ENCODE data around the gene ZCCHC18. TPM values are rescaled to one million over a fixed set of nuclear protein-coding genes. Genes with fewer than 3 reads are reported as not detected.

ZCCHC18 gene
- total and polyA plus RNA-seq, 9 of the 15 experiments (the other 6 are each of a cell fraction or from before 2014, with no cell fraction given) = not detected

- TF ChIP-seq MAZ (CRISPR knock-in tag; conservative IDR thresholded peaks at IDR 0.05 in 1 of 2, IDR thresholded peaks at IDR 0.05 in 1 of 2) (peak; percentile 62 to 77), EHMT2 (IDR thresholded peaks at IDR 0.05) (peak; percentile 62; the same call in 1 of the 2 replicates), ZBTB2 (IDR thresholded peaks at IDR 0.05) (0 out of 2 replicates have a peak, but pooled peaks have one; percentile 28), EZH2 (IDR thresholded peaks at IDR 0.05; ENCODE audit: borderline replicate concordance, low read depth, low read length) (no peak), PHF21A (IDR thresholded peaks at IDR 0.05; ENCODE audit: borderline replicate concordance, low read depth) (0 out of 2 replicates have a peak, but pooled peaks have one; percentile 17), ZNF780A (CRISPR knock-in tag; IDR thresholded peaks at IDR 0.05) (no peak), KDM5B (IDR thresholded peaks at IDR 0.05; ENCODE audit: insufficient replicate concordance, low read depth, low read length) (peak; percentile 59), ZBTB12 (CRISPR knock-in tag; IDR thresholded peaks at IDR 0.05) (peak; percentile 72), KDM4B (IDR thresholded peaks at IDR 0.05; ENCODE audit: borderline replicate concordance in 2 of 2, low read depth in 1 of 2) (peak in 1 of 2 experiments; percentile 82; a peak in 1 of 4 replicates), EGR1 (conservative IDR thresholded peaks at IDR 0.05) (peak; percentile 95), BRD4 (IDR thresholded peaks at IDR 0.05) (0 out of 2 replicates have a peak, but pooled peaks have one; percentile 71), SIN3B (IDR thresholded peaks at IDR 0.05; ENCODE audit: low read depth) (peak; percentile 99), TBP (optimal IDR thresholded peaks at IDR 0.05; ENCODE audit: low read depth, low read length) (peak; percentile 88), TAF1 (IDR thresholded peaks at IDR 0.05; ENCODE audit: control insufficient read depth, extremely low read depth, insufficient read depth, low read length, severe bottlenecking) (peak; percentile 88), ZNF239 (CRISPR knock-in tag; IDR thresholded peaks at IDR 0.05) (no peak)
Measured at GRCh38 chrX:104156630-104157529, 44.6 kb downstream of the ZCCHC18 start, which contains the start of gene SLC25A53 (continued).
